CD4-positive, alpha-beta memory T cell (primary cell): ENCODE measurements around the gene NUMA1. TPM values are rescaled to one million over a fixed set of nuclear protein-coding genes. Genes with fewer than 3 reads are reported as not detected.

ENCODE experiments used
- CTCF ChIA-PET: fragments of 350-600 bp; sonication (Branson Sonifier 250); formaldehyde crosslinking; loops from one replicate; lab custom pipeline; 2021; ENCODE audit warnings: inconsistent platforms; ENCODE audit not compliant: partially characterized antibody; lab: Charles Lee
- POLR2A ChIA-PET: fragments of 350-600 bp; sonication (Branson Sonifier 250); formaldehyde crosslinking; loops from one replicate; lab custom pipeline; 2021; ENCODE audit not compliant: partially characterized antibody; lab: Charles Lee
- DNase-seq, 5 donors: peaks; one replicate each; pipeline versions ENCODE4 v3.0.0 to v3.0.0-alpha.2; 2020 to 2022; ENCODE audit warnings: mixed read lengths in 1 of 5
- H3K27ac ChIP-seq: one replicate; pipeline ENCODE4 v1.7.0; 2013; ENCODE audit warnings: low read depth, low read length
- H3K27me3 ChIP-seq: 2 replicates; pipeline ENCODE4 v1.7.0; 2013; ENCODE audit warnings: mild to moderate bottlenecking, low read length, moderate library complexity; ENCODE audit not compliant: insufficient read depth
- H3K36me3 ChIP-seq: 2 replicates; pipeline ENCODE4 v1.7.0; 2013; ENCODE audit warnings: mild to moderate bottlenecking, low read length, moderate library complexity; ENCODE audit not compliant: insufficient read depth
- H3K4me1 ChIP-seq: 2 replicates; pipeline ENCODE4 v1.7.0; 2013; ENCODE audit warnings: mild to moderate bottlenecking, low read length, moderate library complexity; ENCODE audit not compliant: insufficient read depth
- H3K4me3 ChIP-seq, 2 donors: one replicate each; pipeline ENCODE4 v1.7.0; 2013; ENCODE audit warnings: low read length in 2 of 2, mild to moderate bottlenecking in 1 of 2
- H3K9me3 ChIP-seq, 2 donors: one replicate each; pipeline ENCODE4 v1.7.0; 2013; ENCODE audit warnings: low read length in 2 of 2, control low read depth in 1 of 2; ENCODE audit not compliant: control insufficient read depth in 1 of 2
- H3K27ac Mint-ChIP-seq, 7 donors: one replicate each; pipeline ENCODE4 v1.8.0; 2020 to 2021; ENCODE audit warnings: mixed read lengths in 7 of 7, mild to moderate bottlenecking in 6 of 7, inconsistent platforms in 3 of 7, moderate library complexity in 3 of 7
- H3K27me3 Mint-ChIP-seq, 2 donors: one replicate each; pipeline ENCODE4 v1.8.0; 2020 to 2021; ENCODE audit warnings: mixed read lengths in 2 of 2
- H3K36me3 Mint-ChIP-seq, 2 donors: one replicate each; pipeline ENCODE4 v1.8.0; 2020 to 2021; ENCODE audit warnings: mixed read lengths in 2 of 2, inconsistent platforms in 1 of 2, mild to moderate bottlenecking in 1 of 2
- H3K4me1 Mint-ChIP-seq, 4 donors: one replicate each; pipeline ENCODE4 v1.8.0; 2020 to 2021; ENCODE audit warnings: mixed read lengths in 4 of 4, mild to moderate bottlenecking in 1 of 4
- H3K4me3 Mint-ChIP-seq, 8 donors: one replicate each; pipeline ENCODE4 v1.8.0; 2020 to 2021; ENCODE audit warnings: mixed read lengths in 8 of 8, mild to moderate bottlenecking in 7 of 8, moderate library complexity in 6 of 8, inconsistent platforms in 3 of 8
- H3K9me3 Mint-ChIP-seq, 8 donors: one replicate each; pipeline ENCODE4 v1.8.0; 2020 to 2021; ENCODE audit warnings: mixed read lengths in 8 of 8, mild to moderate bottlenecking in 5 of 8, inconsistent platforms in 3 of 8, moderate library complexity in 1 of 8
- intact Hi-C: fragments of 100-400 bp; cut with micrococcal nuclease; formaldehyde crosslinking; loops from one replicate; pipeline ENCODE4 v1.15.1; 2023
- polyA plus RNA-seq, 2 donors: library from polyadenylated mRNA; unstranded; fragments of 300-500 nt; fragmentation: Illumina TruSeq; gene quantifications; one replicate each; pipeline ENCODE4 v1.2.3, GENCODE V29; 2021
- total RNA-seq, 2 experiments: library from RNA; stranded (reverse); gene quantifications; one replicate each; pipeline ENCODE4 v1.2.3, GENCODE V29; 2021

The NUMA1 gene
- total and polyA plus RNA-seq, 4 experiments from 2014 or later, result 4.0 to 380 (median 238) TPM

DNA sequence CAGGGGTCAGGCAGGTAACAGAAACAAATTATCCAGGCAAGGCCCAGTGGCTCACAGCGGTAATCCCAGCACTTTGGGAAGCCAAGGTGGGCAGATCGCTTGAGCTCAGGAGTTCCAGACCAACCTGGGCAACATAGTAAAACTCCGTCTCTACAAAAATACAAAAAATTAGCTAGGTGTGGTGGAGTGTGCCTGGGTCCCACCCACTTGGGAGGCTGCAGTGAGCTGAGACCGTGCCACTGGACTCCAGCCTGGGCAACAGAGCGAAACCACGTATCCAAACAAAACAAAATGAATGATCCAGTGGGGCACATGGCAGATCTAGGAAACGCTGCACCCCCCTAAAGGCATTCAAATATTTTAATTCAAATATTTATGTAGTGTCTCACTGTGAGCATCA lies 9.9 kb downstream of the NUMA1 start:
- Mint-ChIP-seq H3K4me3 (no peak overlapping the region), H3K27ac (peak overlapping the region in 1 of 7 donors; percentile 13), H3K4me1 (peaks cover 23 to 26% (median 24%) of the 10 kb centered on the region in 4 donors), H3K9me3 (no peaks in the 10 kb centered on the region), H3K27me3 (no peaks in the 10 kb centered on the region), H3K36me3 (peaks cover 17 to 20% of the 10 kb centered on the region in 2 donors)
- POLR2A ChIA-PET, result interaction anchor here (0.5 to 0.8 kb wide), 2 partner anchors 26 to 30 kb away, joined by 3 to 4 read pairs; no protein-coding TSS in a partner anchor
- H3K4me3 ChIP-seq, result no peak overlapping the region
- no peaks in the 10 kb centered on the region for H3K9me3 ChIP-seq
- CTCF ChIA-PET, result no interaction called here
- no peaks in the 10 kb centered on the region for H3K36me3 ChIP-seq
- DNase-seq, result no peak
- intact Hi-C loops, result no loop called here
- H3K4me1 ChIP-seq, result peaks cover 26% of the 10 kb centered on the region
- no peak overlapping the region for H3K27ac ChIP-seq
- H3K27me3 ChIP-seq, result no peaks in the 10 kb centered on the region

DNA sequence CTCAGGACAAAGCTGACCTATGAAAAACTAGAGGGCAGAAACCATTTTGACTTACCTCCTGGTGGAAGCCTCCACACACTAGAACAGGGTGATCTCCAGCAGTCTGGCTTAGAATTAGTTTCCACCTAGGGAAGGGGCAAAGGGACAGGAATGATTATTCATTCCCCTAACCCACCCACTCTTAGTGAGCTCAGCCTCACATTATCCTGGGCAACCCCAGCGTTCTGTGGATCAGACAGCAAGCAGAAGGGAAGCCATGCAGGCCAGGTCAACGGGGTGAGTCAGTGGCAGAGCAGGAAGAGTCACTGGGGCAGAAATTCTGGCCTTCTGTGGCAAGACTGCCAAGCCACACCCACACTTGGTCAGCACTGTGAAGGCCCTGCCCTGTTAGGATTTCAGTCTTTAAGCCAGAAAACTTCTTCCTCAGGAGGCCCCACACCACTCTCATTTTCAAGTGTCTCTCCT lies 10.5 kb downstream of the NUMA1 start:
- peak overlapping the region in 3 of 7 donors; percentile 68 to 92 (median 68) for H3K27ac Mint-ChIP-seq
- no peaks in the 10 kb centered on the region for H3K36me3 ChIP-seq
- CTCF ChIA-PET, result no interaction called here
- POLR2A ChIA-PET, result interaction anchor here (1.2 kb wide), 1 partner anchor 31 kb away, joined by 3 read pairs; no protein-coding TSS in a partner anchor
- peaks cover 23 to 24% (median 23%) of the 10 kb centered on the region in 4 donors for H3K4me1 Mint-ChIP-seq
- no peak overlapping the region for H3K4me3 Mint-ChIP-seq
- no peak overlapping the region for H3K4me3 ChIP-seq
- H3K36me3 Mint-ChIP-seq, result peaks cover 17 to 20% of the 10 kb centered on the region in 2 donors
- no peaks in the 10 kb centered on the region for H3K9me3 ChIP-seq
- no peaks in the 10 kb centered on the region for H3K9me3 Mint-ChIP-seq
- H3K27me3 ChIP-seq, result no peaks in the 10 kb centered on the region
- no peak for DNase-seq
- peaks cover 26% of the 10 kb centered on the region for H3K4me1 ChIP-seq
- H3K27me3 Mint-ChIP-seq, result no peaks in the 10 kb centered on the region
- intact Hi-C loops, result no loop called here
- no peak overlapping the region for H3K27ac ChIP-seq

DNA sequence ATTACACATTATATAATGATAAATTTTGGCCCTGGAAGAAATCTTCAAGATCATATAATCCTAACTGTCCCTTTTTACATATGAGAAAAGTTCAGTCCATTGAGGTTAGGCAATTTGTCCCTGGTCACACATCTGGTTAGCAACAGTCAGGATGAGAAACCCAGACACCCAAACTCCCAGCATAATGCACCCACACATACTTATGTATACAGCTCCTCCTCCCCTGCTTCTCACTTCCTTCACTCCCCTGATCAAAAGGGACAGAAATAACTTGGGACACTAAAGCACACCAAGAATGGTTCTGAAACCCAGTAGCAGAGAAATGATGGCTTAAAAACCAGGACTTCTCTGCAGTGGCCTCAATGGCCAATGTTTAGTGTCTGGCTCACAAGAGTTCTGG lies 11.1 kb downstream of the NUMA1 start:
- no peaks in the 10 kb centered on the region for H3K27me3 Mint-ChIP-seq
- H3K4me1 ChIP-seq, result peaks cover 26% of the 10 kb centered on the region
- no peaks in the 10 kb centered on the region for H3K36me3 ChIP-seq
- H3K27ac ChIP-seq, result no peak overlapping the region
- no peak overlapping the region for H3K4me3 ChIP-seq
- H3K4me3 Mint-ChIP-seq, result no peak overlapping the region
- DNase-seq, result no peak
- H3K9me3 Mint-ChIP-seq, result no peaks in the 10 kb centered on the region
- H3K27me3 ChIP-seq, result no peaks in the 10 kb centered on the region
- POLR2A ChIA-PET, result interaction anchor here (1.2 kb wide), 1 partner anchor 30 kb away, joined by 3 read pairs; no protein-coding TSS in a partner anchor
- peak overlapping the region in 4 of 7 donors; percentile 23 to 92 (median 68) for H3K27ac Mint-ChIP-seq
- H3K9me3 ChIP-seq, result no peaks in the 10 kb centered on the region
- H3K4me1 Mint-ChIP-seq, result peaks cover 23 to 24% (median 23%) of the 10 kb centered on the region in 4 donors
- intact Hi-C loops, result no loop called here
- CTCF ChIA-PET, result no interaction called here
- peaks cover 17 to 20% of the 10 kb centered on the region in 2 donors for H3K36me3 Mint-ChIP-seq

DNA sequence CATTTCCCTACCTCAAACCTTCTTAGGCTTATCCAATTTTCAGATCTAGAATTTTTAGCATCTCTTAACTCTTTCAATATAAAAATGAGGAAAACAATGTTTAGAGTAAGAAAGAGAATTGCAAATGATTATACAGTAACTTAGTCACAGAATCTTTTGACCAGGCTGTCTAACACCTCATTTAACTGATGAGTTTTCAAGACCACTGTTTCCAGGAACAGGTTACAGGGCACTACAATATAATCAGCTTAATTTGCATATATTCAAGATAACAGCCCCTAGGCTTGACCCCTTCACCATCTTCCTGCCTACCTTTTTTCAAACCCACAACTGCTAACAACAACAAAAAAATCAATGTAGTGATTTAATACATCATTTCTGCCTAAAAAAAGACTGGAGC lies 12.7 kb downstream of the NUMA1 start:
- Mint-ChIP-seq H3K4me1 (peaks cover 16 to 23% (median 20%) of the 10 kb centered on the region in 4 donors), H3K4me3 (no peak overlapping the region), H3K27me3 (no peaks in the 10 kb centered on the region), H3K27ac (peak overlapping the region in 2 of 7 donors; percentile 14 to 42), H3K36me3 (peaks cover 17% of the 10 kb centered on the region in 2 donors), H3K9me3 (no peaks in the 10 kb centered on the region)
- H3K4me1 ChIP-seq, result peaks cover 26% of the 10 kb centered on the region
- H3K4me3 ChIP-seq, result no peak overlapping the region
- H3K9me3 ChIP-seq, result no peaks in the 10 kb centered on the region
- H3K36me3 ChIP-seq, result no peaks in the 10 kb centered on the region
- intact Hi-C loops, result no loop called here
- CTCF ChIA-PET, result interaction anchor here (0.7 to 2.4 kb wide), 5 partner anchors 11 to 43 kb away, joined by 3 to 6 read pairs (median 5); no protein-coding TSS in a partner anchor
- H3K27ac ChIP-seq, result no peak overlapping the region
- DNase-seq, result no peak
- POLR2A ChIA-PET, result no interaction called here
- no peaks in the 10 kb centered on the region for H3K27me3 ChIP-seq

DNA sequence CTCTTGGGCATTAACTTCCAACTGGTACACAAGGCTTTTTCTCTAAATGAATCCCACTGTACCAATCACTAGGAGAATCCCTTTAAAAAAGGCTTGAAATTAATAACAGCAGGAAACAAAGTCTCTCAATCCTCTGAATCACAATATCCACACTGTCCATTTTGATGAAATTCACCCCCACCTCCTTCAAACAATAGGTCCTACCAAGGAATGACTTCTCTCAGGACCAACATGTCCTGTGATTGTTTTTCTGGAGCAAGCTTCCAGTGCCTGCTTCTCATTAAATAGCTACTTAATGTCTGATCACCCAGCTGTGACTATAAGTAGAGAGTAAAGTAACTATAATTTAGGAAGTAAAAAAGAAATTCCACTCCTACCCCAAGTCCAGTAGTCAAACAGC lies 13.1 kb downstream of the NUMA1 start:
- no peaks in the 10 kb centered on the region for H3K36me3 ChIP-seq
- Mint-ChIP-seq H3K4me3 (no peak overlapping the region), H3K9me3 (no peaks in the 10 kb centered on the region), H3K27me3 (no peaks in the 10 kb centered on the region), H3K36me3 (peaks cover 17 to 18% of the 10 kb centered on the region in 2 donors), H3K4me1 (peaks cover 13 to 19% (median 17%) of the 10 kb centered on the region in 4 donors), H3K27ac (no peak overlapping the region)
- no peak for DNase-seq
- no peaks in the 10 kb centered on the region for H3K27me3 ChIP-seq
- intact Hi-C loops, result no loop called here
- H3K4me1 ChIP-seq, result peaks cover 24% of the 10 kb centered on the region
- ChIA-PET POLR2A (no interaction called here), CTCF (interaction anchor here (0.7 to 2.4 kb wide), 5 partner anchors 10 to 42 kb away, joined by 3 to 6 read pairs (median 5); no protein-coding TSS in a partner anchor)
- no peaks in the 10 kb centered on the region for H3K9me3 ChIP-seq
- no peak overlapping the region for H3K4me3 ChIP-seq
- H3K27ac ChIP-seq, result no peak overlapping the region

DNA sequence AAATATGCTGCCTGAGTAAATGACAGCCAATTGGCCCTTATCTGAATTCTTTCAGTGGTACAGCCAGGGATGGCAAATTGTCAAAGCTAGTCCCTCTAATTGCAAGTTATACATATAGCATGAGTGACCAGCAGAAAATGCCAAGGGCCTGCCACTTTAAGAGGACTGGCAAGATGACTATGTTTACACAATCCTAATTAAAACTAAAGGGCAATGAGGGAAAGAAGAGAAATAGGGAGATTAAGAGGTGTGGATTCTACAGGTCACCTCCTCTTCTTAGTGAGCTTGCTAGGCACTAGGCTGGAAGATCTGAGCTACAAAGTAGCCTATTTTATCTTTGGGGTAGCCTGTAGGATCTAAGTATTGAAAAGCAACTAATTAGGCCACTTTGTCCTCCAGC lies 13.5 kb downstream of the NUMA1 start:
- intact Hi-C loops, result no loop called here
- Histone ChIP-seq H3K27me3 (no peaks in the 10 kb centered on the region), H3K36me3 (no peaks in the 10 kb centered on the region), H3K4me3 (no peak overlapping the region), H3K4me1 (peaks cover 19% of the 10 kb centered on the region), H3K9me3 (no peaks in the 10 kb centered on the region), H3K27ac (no peak overlapping the region)
- ChIA-PET POLR2A (no interaction called here), CTCF (interaction anchor here (1.4 to 2.4 kb wide), 3 partner anchors 24 to 42 kb away, joined by 4 to 6 read pairs (median 5); no protein-coding TSS in a partner anchor)
- Mint-ChIP-seq H3K27ac (no peak overlapping the region), H3K27me3 (no peaks in the 10 kb centered on the region), H3K4me1 (peaks cover 8 to 15% (median 13%) of the 10 kb centered on the region in 4 donors), H3K9me3 (no peaks in the 10 kb centered on the region), H3K36me3 (peaks cover 19 to 22% of the 10 kb centered on the region in 2 donors), H3K4me3 (no peak overlapping the region)
- no peak for DNase-seq

DNA sequence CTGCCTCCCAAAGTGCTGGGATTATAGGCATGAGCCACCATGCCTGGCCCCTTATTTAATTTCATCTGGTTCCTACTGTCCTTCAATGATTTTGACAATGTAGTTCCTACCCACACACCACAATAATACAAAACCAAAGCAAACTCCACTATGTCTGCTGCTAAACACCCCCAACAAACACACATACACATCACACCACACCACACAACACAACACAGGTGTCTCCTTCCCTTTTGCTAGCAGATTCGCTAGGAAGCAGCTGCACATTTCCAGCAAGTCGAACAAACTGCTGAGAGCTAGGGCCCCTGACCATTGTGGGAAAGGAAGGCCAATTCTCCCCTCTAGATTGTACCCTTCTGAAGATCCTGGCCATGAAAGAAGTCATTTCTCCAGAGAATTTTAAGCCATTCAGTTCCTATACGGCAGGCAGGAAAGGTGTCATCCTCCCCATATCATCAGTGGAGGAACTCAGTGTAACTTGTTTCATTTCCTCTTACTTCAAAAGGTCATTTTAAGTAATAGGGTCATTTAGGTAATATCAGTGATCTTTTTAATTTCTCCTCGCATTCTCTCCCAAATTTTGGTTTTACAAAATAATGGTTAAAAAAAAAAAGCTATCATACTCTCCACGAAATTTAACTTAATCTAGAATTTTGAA lies 18.5 kb downstream of the NUMA1 start:
- peaks cover 9 to 15% of the 10 kb centered on the region in 2 donors for H3K36me3 Mint-ChIP-seq
- POLR2A ChIA-PET, result interaction anchor here (0.7 to 1.1 kb wide), 2 partner anchors 10 to 243 kb away, joined by 3 read pairs; no protein-coding TSS in a partner anchor
- peak overlapping the region in 1 of 7 donors; percentile 11 for H3K27ac Mint-ChIP-seq
- peaks cover 0 to 1% (median 0%) of the 10 kb centered on the region in 4 donors for H3K4me1 Mint-ChIP-seq
- no peaks in the 10 kb centered on the region for H3K4me1 ChIP-seq
- H3K4me3 ChIP-seq, result no peak overlapping the region
- no peaks in the 10 kb centered on the region for H3K9me3 Mint-ChIP-seq
- no peak overlapping the region for H3K4me3 Mint-ChIP-seq
- CTCF ChIA-PET, result interaction anchor here (0.6 to 1.5 kb wide), 4 partner anchors 14 to 85 kb away, joined by 3 to 7 read pairs (median 3); no protein-coding TSS in a partner anchor
- H3K9me3 ChIP-seq, result no peaks in the 10 kb centered on the region
- intact Hi-C loops, result no loop called here
- no peaks in the 10 kb centered on the region for H3K36me3 ChIP-seq
- no peak for DNase-seq
- H3K27ac ChIP-seq, result no peak overlapping the region
- no peaks in the 10 kb centered on the region for H3K27me3 ChIP-seq
- H3K27me3 Mint-ChIP-seq, result no peaks in the 10 kb centered on the region
